Fibroblast of the aortic adventitia (primary cell): ENCODE data around the gene SLIT3. TPM values are rescaled to one million over a fixed set of nuclear protein-coding genes. Genes with fewer than 3 reads are reported as not detected.

Source experiments
- DNase-seq: peaks from one replicate; pipeline ENCODE4 v3.0.0-alpha.2; 2010; ENCODE audit warnings: low read depth
- H3K4me3 ChIP-seq: 2 replicates; pipeline ENCODE4 v1.5.1; 2011; ENCODE audit warnings: low read depth, mild to moderate bottlenecking, control low read depth, low read length, moderate library complexity
- CTCF ChIP-seq: IDR thresholded peaks from 2 replicates; pipeline ENCODE4 v1.5.1; 2011; ENCODE audit warnings: mild to moderate bottlenecking, low read length, control low read depth, inconsistent platforms; ENCODE audit not compliant: insufficient read depth
- total RNA-seq: library from RNA; depleted of rRNA; stranded (reverse); fragments of >200 nt; gene quantifications from 2 replicates; pipeline ENCODE4 v1.2.3, GENCODE V29; 2012; ENCODE audit warnings: low replicate concordance

SLIT3 gene
- total RNA-seq, 1 donor = 65.3 TPM

- DNase-seq = no peak
- H3K4me3 ChIP-seq = no peak overlapping the region
- no peak for TF ChIP-seq CTCF
Measured at GRCh38 chr5:168710706-168711105, 590.2 kb downstream of the SLIT3 start.

GRCh38 chr5:168707716-168708695 lies 592.9 kb downstream of the SLIT3 start:
- no peak overlapping the region for H3K4me3 ChIP-seq
- DNase-seq = no peak
- no peak for TF ChIP-seq CTCF

- DNase-seq = peak; percentile 45
- no peak overlapping the region for H3K4me3 ChIP-seq
- peak; percentile 60 for TF ChIP-seq CTCF
Measured at GRCh38 chr5:168706655-168707069, 594.3 kb downstream of the SLIT3 start.

- no peak overlapping the region for H3K4me3 ChIP-seq
- TF ChIP-seq CTCF = no peak
- no peak for DNase-seq
Measured at GRCh38 chr5:168705321-168705720, 595.6 kb downstream of the SLIT3 start.

GRCh38 chr5:168702511-168702910 lies 598.4 kb downstream of the SLIT3 start:
- no peak for TF ChIP-seq CTCF
- no peak overlapping the region for H3K4me3 ChIP-seq
- no peak for DNase-seq

GRCh38 chr5:168701641-168702040 lies 599.3 kb downstream of the SLIT3 start:
- H3K4me3 ChIP-seq = no peak overlapping the region
- no peak for DNase-seq
- no peak for TF ChIP-seq CTCF
